Sigmoid colon (tissue), 3 donors: ENCODE data around the gene FMNL2.

ENCODE experiments used
- CTCF ChIP-seq, 4 experiments: fragments of 450-650 bp in 3 of 4; fragments of 200-600 bp in 1 of 4; IDR thresholded peaks; one replicate each; pipeline ENCODE4 v1.5.1; 2016 to 2019; ENCODE audit warnings: antibody characterized with exemption in 4 of 4, mild to moderate bottlenecking in 3 of 4, moderate library complexity in 2 of 4
- POLR2A ChIP-seq, 2 donors: fragments of 450-650 bp; IDR thresholded peaks; one replicate each; pipeline ENCODE4 v1.6.1; 2016; ENCODE audit warnings: antibody characterized with exemption in 2 of 2, mild to moderate bottlenecking in 2 of 2, moderate library complexity in 2 of 2

- no peak for TF ChIP-seq CTCF (IDR thresholded peaks at IDR 0.05)
- TF ChIP-seq POLR2A (IDR thresholded peaks at IDR 0.05), result no peak
These were observed 130.6 kb downstream of the FMNL2 start for GRCh38 chr2:152465541-152465940.
